Activated gamma-delta T cell treated with anti-CD3 and anti-CD28 coated beads, Interleukin-2, amount 50 U/mL, for 16 hours (primary cell): Measurements from ENCODE around the gene TNF.
A peak's percentile ranks its signal among the peaks of the same experiment; 100 is the strongest.

Experiments
- DNase-seq: peaks from one replicate; pipeline ENCODE4 v3.0.0-alpha.2; 2020; ENCODE audit warnings: low read depth

Gene TNF

GRCh38 chr6:31575335-31575901, at the start of gene TNF:
Gene TNF, plus strand, starts transcription at chr6:31575565. Its CDS starts 177 bp downstream, at chr6:31575742.
- DNase-seq, result peak; percentile 64

- DNase-seq, result no peak
Observed at GRCh38 chr6:31525932-31526591, 49.3 kb upstream of the TNF start.

GRCh38 chr6:31528307-31528777, 47.0 kb upstream of the TNF start:
- no peak for DNase-seq

- DNase-seq, result no peak
Observed at GRCh38 chr6:31528821-31529328, 46.5 kb upstream of the TNF start, which contains the start of gene MCCD1. Gene MCCD1, plus strand, starts transcription at chr6:31528962. Its CDS starts 53 bp downstream, at chr6:31529015.

GRCh38 chr6:31529329-31530150, 45.8 kb upstream of the TNF start:
- no peak for DNase-seq

GRCh38 chr6:31530659-31531058, 44.7 kb upstream of the TNF start:
- no peak for DNase-seq

- DNase-seq, result no peak
Observed at GRCh38 chr6:31531162-31531561, 44.2 kb upstream of the TNF start.

GRCh38 chr6:31531771-31532643, 43.4 kb upstream of the TNF start:
- no peak for DNase-seq

GRCh38 chr6:31532644-31533454, 42.5 kb upstream of the TNF start:
- DNase-seq, result no peak

GRCh38 chr6:31533455-31533841, 41.9 kb upstream of the TNF start:
- DNase-seq, result no peak

GRCh38 chr6:31534011-31534410, 41.4 kb upstream of the TNF start:
- DNase-seq, result no peak

GRCh38 chr6:31534521-31535040, 40.8 kb upstream of the TNF start:
- no peak for DNase-seq

- no peak for DNase-seq
Observed at GRCh38 chr6:31535538-31536324, 39.6 kb upstream of the TNF start.

- DNase-seq, result no peak
Observed at GRCh38 chr6:31538805-31539400, 36.5 kb upstream of the TNF start.

- DNase-seq, result no peak
Observed at GRCh38 chr6:31540640-31541039, 34.7 kb upstream of the TNF start.

GRCh38 chr6:31541059-31541657, 34.2 kb upstream of the TNF start:
- peak; percentile 53 for DNase-seq

- peak; percentile 91 for DNase-seq
Observed at GRCh38 chr6:31541658-31542521, 33.5 kb upstream of the TNF start, which contains the start of gene DDX39B. Gene DDX39B, minus strand, starts transcription at chr6:31542003. Its CDS starts 1,471 bp downstream, at chr6:31540532.

- DNase-seq, result no peak
Observed at GRCh38 chr6:31543639-31544038, 31.7 kb upstream of the TNF start.
